ENCODE results near the gene IRF9.

IRF9 gene

GRCh38 chr14:24179294-24179960 lies 18.4 kb downstream of the IRF9 start:
- no peak for DNase-seq

GRCh38 chr14:24179961-24180796 lies 19.1 kb downstream of the IRF9 start:
- no peak for DNase-seq

GRCh38 chr14:24181371-24182077 lies 20.5 kb downstream of the IRF9 start:
- DNase-seq, result no peak

GRCh38 chr14:24182110-24182882 lies 21.2 kb downstream of the IRF9 start:
- no peak for DNase-seq

GRCh38 chr14:24183014-24183481 lies 22.0 kb downstream of the IRF9 start:
- no peak for DNase-seq

GRCh38 chr14:24184104-24184970 lies 23.3 kb downstream of the IRF9 start:
- DNase-seq, result no peak

- no peak for DNase-seq
Observed at GRCh38 chr14:24185026-24185425, 24.0 kb downstream of the IRF9 start.

GRCh38 chr14:24185741-24186140 lies 24.7 kb downstream of the IRF9 start:
- DNase-seq, result no peak

GRCh38 chr14:24186831-24187538 lies 25.9 kb downstream of the IRF9 start:
- no peak for DNase-seq

- DNase-seq, result no peak
Observed at GRCh38 chr14:24187539-24187915, 26.5 kb downstream of the IRF9 start.

GRCh38 chr14:24188251-24189058 lies 27.4 kb downstream of the IRF9 start, which contains the start of gene IPO4:
TSS of gene IPO4 (minus strand) at chr14:24188816. CDS start at chr14:24188787, 29 bp downstream.
- peak; percentile 98 for DNase-seq

GRCh38 chr14:24189059-24189375 lies 28.0 kb downstream of the IRF9 start:
- no peak for DNase-seq

- DNase-seq, result no peak
Observed at GRCh38 chr14:24189460-24189859, 28.4 kb downstream of the IRF9 start.

- DNase-seq, result no peak
Observed at GRCh38 chr14:24190416-24190815, 29.4 kb downstream of the IRF9 start.

GRCh38 chr14:24192933-24193332 lies 31.9 kb downstream of the IRF9 start:
- DNase-seq, result no peak

- DNase-seq, result no peak
Observed at GRCh38 chr14:24194186-24194872, 33.3 kb downstream of the IRF9 start.

- no peak for DNase-seq
Observed at GRCh38 chr14:24194873-24195185, 33.8 kb downstream of the IRF9 start.

- DNase-seq, result peak; percentile 86
Observed at GRCh38 chr14:24195186-24196070, 34.4 kb downstream of the IRF9 start, which contains the start of gene TM9SF1. TSS of gene TM9SF1 (minus strand) at chr14:24195441. CDS start at chr14:24195019, 422 bp downstream.
